HEK293T (cell line): ENCODE data around the gene PLXNA2.

ENCODE experiments used
- BHLHE40 ChIP-seq: fragments of 450-650 bp; IDR thresholded peaks from 2 replicates; pipeline ENCODE4 v1.6.1; 2016; ENCODE audit warnings: mild to moderate bottlenecking, moderate library complexity, borderline replicate concordance
- L3MBTL2 ChIP-seq: fragments of 450-650 bp; conservative IDR thresholded peaks from 2 replicates; pipeline ENCODE4 v1.6.1; 2016; ENCODE audit warnings: mild to moderate bottlenecking
- SP1 ChIP-seq: fragments of 450-650 bp; IDR thresholded peaks from 2 replicates; pipeline ENCODE4 v1.6.1; 2017
- SUZ12 ChIP-seq: fragments of 450-650 bp; IDR thresholded peaks from 2 replicates; pipeline ENCODE4 v1.6.1; 2016; ENCODE audit warnings: mild to moderate bottlenecking
- ZNF384 ChIP-seq: fragments of 450-650 bp; IDR thresholded peaks from 2 replicates; pipeline ENCODE4 v1.6.1; 2016

GRCh38 chr1:208211921-208212843 is 32.0 kb downstream of the PLXNA2 start:
- TF ChIP-seq BHLHE40 = no peak
- TF ChIP-seq ZNF384 = no peak
- no peak for TF ChIP-seq SP1
- TF ChIP-seq L3MBTL2 = no peak
- TF ChIP-seq SUZ12 = no peak
